Brain microvascular endothelial cell (primary cell): Measurements from ENCODE around the gene GTSE1.

Experiments used
- DNase-seq: peaks from one replicate; pipeline ENCODE4 v3.0.0-alpha.2; 2020
- H3K27ac ChIP-seq: fragments of 250-450 bp; sonication (Bioruptor Pico); 2 replicates; pipeline ENCODE4 v1.5.1; 2020; ENCODE audit warnings: mild to moderate bottlenecking, moderate library complexity
- H3K27me3 ChIP-seq: fragments of 250-450 bp; sonication (Bioruptor Pico); replicated peaks from 2 replicates; pipeline ENCODE4 v1.5.1; 2020; ENCODE audit warnings: mild to moderate bottlenecking
- H3K36me3 ChIP-seq: fragments of 250-450 bp; sonication (Bioruptor Pico); replicated peaks from 2 replicates; pipeline ENCODE4 v1.5.1; 2020; ENCODE audit warnings: mild to moderate bottlenecking
- H3K4me3 ChIP-seq: 2 replicates; pipeline ENCODE4 v1.5.1; 2011; ENCODE audit warnings: low read depth, mild to moderate bottlenecking, control low read depth, low read length, moderate library complexity
- in situ Hi-C: cut with HindIII; loops from 2 replicates; pipeline ENCODE4 v1.10.0; 2017; ENCODE audit warnings: low sequenced_read_pairs, low pct_ligation_motif_present
- TF ChIP-seq, protein P1 (sequence below): IDR thresholded peaks from 2 replicates; pipeline ENCODE4 v1.5.1; 2011; ENCODE audit warnings: low read depth, mild to moderate bottlenecking, moderate library complexity, low read length, control low read depth, inconsistent platforms; ENCODE audit errors: missing control alignments

The GTSE1 gene

DNA sequence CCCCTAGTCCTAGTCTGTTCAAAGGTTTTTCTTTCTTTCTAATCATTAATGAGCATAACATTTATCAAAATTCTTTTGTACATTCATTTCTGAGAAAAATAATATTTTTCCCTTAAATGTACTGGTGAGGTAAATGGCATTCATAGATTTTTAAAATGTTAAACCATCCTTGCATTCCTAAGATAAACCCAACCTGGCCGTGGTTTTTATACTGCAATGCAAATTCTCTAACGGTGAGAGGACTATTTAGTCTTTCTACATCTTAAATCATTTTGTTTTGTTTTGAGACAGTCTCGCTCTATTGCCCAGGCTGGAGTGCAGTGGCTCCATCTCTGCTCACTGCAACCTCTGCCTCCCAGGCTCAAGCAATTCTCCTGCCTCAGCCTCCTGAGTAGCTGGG is 79.4 kb downstream of the GTSE1 start:
- TF ChIP-seq, protein P1, sequence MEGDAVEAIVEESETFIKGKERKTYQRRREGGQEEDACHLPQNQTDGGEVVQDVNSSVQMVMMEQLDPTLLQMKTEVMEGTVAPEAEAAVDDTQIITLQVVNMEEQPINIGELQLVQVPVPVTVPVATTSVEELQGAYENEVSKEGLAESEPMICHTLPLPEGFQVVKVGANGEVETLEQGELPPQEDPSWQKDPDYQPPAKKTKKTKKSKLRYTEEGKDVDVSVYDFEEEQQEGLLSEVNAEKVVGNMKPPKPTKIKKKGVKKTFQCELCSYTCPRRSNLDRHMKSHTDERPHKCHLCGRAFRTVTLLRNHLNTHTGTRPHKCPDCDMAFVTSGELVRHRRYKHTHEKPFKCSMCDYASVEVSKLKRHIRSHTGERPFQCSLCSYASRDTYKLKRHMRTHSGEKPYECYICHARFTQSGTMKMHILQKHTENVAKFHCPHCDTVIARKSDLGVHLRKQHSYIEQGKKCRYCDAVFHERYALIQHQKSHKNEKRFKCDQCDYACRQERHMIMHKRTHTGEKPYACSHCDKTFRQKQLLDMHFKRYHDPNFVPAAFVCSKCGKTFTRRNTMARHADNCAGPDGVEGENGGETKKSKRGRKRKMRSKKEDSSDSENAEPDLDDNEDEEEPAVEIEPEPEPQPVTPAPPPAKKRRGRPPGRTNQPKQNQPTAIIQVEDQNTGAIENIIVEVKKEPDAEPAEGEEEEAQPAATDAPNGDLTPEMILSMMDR = no peak
- DNase-seq = no peak
- no peak overlapping the region for H3K4me3 ChIP-seq
- no peaks in the 10 kb centered on the region for H3K36me3 ChIP-seq
- H3K27me3 ChIP-seq = no peaks in the 10 kb centered on the region
- in situ Hi-C loops = no loop called here
- no peak overlapping the region for H3K27ac ChIP-seq

DNA sequence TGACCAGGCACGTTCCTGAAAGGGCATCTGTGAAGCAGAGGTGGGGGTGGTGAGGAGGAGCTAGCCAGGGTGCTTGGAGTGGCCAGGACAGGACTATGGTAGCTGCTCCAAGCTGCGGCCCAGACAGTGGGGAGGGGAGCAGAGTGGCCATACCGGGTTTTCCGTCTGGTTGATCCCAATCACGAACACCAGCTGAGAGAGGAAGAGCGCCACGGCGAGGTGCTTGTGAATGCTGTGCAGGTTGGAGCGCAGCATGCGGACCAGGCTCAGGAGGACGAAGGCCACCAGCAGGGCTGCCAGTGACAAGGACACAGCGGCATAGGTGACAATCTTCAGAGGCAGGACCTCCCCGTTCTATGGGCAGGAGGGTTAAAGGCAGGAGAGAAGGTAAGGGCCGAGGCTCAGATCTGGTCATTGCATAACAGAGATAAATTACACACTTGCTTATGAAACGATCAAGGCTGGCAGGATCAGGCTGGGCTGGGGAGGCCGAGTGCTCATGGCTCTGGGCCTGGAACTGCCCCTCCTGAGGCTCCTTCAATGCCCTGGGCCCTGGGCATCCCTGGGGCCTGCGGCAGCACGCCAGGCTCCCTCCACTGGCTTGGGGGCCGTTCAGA is 80.3 kb downstream of the GTSE1 start:
- Histone ChIP-seq H3K36me3 (no peaks in the 10 kb centered on the region), H3K27me3 (no peaks in the 10 kb centered on the region), H3K4me3 (no peak overlapping the region), H3K27ac (no peak overlapping the region)
- no peak for DNase-seq
- TF ChIP-seq, protein P1 = no peak
- in situ Hi-C loops = no loop called here

DNA sequence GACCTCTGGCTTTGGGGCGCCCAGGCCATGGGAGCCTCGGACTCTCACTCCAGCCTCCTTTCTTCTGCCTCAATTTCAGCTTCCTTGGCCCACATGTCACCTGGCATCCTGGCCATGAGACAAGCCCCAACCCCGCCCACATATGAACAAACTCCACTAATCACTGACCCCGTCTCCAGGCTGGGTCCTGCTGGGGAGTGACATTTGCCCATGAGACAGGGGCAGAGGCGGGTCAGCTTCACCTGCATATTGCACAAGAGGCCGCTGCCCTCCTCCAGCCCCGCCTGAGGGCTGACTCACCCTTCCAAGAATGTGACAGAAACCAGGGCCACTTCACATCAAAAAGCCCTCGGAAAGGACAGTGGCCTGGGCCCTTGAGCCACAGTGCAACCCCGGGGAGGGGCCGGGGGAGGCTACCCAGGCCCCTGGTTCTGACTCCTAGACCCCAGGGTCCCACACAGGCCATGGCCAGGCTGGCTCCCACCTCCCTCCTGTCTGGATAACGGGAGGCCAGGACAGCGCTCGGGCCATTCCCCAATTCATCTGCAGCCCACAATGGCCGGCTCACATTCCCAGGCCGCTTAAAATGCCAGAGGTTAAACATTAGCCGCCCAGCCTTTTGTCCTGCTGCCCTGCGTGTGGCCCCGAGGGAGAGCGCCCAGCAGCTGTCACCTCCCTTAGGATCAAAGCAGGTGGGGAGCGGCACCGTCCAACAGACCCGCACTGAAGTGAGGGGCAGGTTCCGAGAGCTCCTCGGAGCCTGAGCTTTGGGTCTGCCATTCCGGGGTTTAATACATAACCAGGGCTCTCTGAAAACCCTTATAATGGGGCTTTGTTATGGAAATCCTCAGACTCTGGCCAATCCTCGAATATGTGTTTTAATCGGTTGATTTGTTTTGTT is 81.1 kb downstream of the GTSE1 start:
- Histone ChIP-seq H3K36me3 (no peaks in the 10 kb centered on the region), H3K4me3 (no peak overlapping the region), H3K27ac (no peak overlapping the region), H3K27me3 (no peaks in the 10 kb centered on the region)
- no peak for DNase-seq
- TF ChIP-seq, protein P1 = no peak
- in situ Hi-C loops = no loop called here

DNA sequence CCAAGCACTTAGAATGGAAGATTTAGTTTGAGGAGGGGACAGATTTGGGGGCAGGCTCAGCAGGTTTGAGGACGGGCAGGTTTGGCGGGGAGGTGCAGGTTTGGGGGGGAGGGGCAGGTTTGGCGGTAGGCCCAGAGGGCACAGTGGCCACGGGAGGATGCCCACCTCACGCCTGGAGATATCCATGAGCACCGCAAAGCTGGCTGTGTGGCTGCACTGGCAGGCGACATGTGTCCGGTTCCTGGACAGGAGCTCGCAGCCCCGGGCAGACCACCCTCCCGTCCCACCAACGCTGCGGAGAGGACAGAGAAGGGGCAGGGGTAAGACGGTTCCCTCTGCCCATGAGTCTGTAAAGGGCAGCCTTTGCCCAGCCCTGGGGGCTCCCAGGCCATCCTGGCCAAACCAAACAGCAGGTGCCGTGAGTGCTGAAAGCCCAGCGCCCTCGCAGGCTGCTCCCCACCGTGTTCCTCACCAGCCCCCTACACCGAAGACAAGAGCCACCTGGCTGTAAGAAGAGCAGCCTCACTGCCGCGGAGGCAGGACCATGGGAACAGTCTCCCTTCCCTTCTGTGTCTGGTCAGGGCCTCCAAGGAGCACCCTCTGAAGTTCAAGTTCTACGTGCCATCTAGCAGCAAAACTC is 81.9 kb downstream of the GTSE1 start:
- TF ChIP-seq, protein P1 = no peak
- Histone ChIP-seq H3K27me3 (no peaks in the 10 kb centered on the region), H3K27ac (no peak overlapping the region), H3K36me3 (no peaks in the 10 kb centered on the region), H3K4me3 (no peak overlapping the region)
- DNase-seq = no peak
- in situ Hi-C loops = no loop called here

DNA sequence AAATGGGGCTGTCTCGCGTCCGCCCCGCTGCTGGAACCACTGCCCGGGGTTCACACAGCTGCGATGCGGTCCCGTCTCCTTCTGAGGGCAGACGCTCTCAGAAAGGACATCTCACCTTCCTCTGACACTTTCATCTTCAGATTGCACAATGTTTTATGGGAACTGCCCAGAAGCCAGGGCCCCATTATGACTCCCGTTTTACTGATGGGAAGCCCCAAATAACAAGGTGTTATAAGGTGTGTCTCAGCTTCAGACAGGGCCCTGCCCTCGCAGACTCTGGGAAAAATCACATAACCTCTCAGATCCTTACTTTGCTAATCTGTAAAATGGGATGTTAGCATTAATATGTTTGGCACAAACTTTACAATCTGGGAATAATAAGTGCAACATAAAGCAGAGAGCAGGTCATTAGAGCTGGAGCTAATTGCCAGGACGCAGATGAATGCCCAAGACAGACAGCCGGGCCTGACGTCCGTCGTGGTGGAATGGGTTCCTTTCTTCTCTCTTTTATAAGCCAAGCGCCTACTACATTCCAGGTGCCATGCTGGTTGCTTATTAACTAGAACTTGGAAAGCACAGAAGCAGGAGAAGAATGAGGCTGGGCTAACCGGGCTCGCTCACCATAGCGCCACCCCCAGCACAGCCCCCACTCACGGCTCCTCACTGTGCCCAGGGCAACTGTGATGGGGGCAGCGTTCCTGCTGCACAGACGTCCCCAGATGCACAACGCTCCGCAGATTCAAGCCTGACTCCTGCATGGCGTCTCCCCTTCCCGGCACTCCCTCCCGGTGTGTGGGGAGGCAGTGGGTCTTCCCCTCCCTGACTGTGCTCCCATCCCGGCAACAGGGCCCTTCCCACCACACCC is 82.6 kb downstream of the GTSE1 start:
- no peaks in the 10 kb centered on the region for H3K27me3 ChIP-seq
- no peak overlapping the region for H3K27ac ChIP-seq
- H3K4me3 ChIP-seq = no peak overlapping the region
- H3K36me3 ChIP-seq = no peaks in the 10 kb centered on the region
- TF ChIP-seq, protein P1 = no peak
- no peak for DNase-seq
- in situ Hi-C loops = no loop called here
